Measurements from ENCODE around the gene DLGAP3.
"Not testable (repeated sequence)": the region's sequence is repeated elsewhere in the genome, so short reads cannot be mapped to it uniquely, and the experiment has no call there.

Gene DLGAP3

GRCh38 chr1:34929497-34929852 lies at the start of gene DLGAP3:
Gene DLGAP3 (minus strand): TSS chr1:34929650. CDS start chr1:34905383, 24,267 bp downstream.
- peak; percentile 52 for DNase-seq

DNA sequence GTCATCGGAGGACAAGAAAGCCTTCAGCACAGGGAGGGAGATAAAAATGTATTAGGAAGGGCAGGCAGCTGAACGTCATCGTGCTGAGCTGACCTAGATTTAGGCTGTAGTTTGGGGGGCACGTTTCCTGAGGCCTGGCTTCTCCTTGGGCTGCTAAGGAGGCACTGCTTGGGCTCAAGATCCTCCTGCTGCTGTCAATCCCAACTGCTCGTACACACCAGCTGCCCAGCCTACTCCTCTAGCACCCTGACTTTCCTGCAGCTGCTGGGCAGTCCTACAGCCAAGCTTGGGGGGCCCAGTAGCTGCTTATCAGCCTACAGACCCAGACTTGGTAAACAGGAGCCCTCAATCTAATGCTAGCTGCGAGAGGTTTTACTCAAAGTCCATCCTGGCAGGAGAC lies 49.5 kb upstream of the DLGAP3 start:
- no peak for DNase-seq

DNA sequence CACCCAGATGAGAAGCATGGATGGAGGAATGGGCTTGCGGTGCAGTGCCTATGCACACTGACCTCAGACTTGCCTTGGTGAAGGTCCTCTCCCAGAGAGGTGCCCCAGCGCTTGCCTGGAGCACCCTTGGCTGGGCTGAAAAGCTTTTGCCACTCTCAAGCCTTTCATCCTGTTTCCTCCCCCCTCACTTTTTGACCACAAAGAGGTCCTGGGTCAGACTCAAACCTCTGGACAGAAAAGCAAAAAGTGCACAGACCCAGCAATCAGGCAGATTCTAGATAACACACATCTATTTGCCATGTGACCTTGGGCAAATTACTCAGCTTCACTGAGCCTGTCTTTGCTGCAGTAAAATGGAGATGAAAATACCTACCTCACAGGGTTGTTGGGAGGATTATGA lies 48.4 kb upstream of the DLGAP3 start:
- no peak for DNase-seq

- DNase-seq = no peak
Observed at GRCh38 chr1:34977210-34977471, 47.7 kb upstream of the DLGAP3 start.

DNA sequence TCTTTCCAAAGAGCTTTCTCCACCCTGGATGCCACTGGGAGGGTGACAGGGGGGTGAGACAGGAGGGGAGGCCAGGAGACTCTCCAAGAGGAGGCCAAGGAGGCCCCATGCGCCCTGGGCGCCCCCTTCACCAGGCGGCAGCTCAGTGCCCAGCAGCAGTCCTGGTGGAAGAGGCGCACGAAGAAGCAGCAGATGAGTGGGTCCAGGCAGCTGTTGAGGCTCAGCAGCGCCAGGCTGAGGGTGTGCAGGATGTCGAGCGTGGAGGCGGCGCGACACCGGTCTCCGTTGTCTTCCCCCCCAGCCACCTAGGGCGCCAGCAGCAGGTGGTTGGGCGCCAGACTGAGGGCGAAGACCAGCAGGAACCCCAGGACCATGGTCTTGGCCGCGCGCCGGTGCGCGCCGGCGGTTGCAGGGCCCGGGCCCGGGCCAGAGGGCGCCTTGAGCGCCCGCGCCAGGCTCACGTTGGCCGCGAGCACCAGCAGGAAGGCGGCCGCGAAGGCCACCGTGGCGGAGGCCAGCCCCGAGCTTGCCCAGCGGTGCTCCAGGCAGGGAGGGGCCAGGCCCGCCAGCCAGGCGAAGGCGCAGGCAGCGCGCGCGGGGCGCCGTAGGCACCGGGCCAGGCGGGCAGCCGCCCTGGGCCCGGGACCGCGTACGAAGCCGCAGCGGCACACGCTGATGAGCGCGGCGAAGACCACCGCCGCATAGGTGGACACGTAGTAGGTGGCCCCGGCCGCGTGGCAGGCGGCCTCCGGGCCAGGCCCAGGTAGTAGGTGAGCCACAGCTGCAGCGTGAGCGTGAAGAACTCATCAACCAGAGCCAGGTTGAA lies 47.1 kb upstream of the DLGAP3 start:
- no peak for DNase-seq

DNA sequence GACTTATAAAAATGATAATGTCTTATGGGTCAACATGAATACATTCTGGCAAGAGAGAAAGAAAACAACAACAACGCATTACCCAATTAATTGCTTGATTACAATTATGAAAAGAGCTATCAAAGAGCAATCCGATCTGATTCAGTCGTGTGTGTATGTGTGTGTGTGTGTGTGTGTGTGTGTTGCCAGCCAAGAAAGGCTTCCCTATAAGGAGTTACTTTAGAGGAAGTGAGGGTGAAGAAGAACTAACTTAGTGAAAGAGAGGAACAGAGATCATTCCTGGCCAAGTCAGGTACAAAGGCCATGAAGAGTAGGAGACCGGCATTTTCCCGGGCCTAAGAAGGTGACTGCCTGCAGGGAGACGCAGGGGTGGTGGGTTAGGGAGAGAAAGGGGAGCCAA lies 46.3 kb upstream of the DLGAP3 start:
- no peak for DNase-seq

DNA sequence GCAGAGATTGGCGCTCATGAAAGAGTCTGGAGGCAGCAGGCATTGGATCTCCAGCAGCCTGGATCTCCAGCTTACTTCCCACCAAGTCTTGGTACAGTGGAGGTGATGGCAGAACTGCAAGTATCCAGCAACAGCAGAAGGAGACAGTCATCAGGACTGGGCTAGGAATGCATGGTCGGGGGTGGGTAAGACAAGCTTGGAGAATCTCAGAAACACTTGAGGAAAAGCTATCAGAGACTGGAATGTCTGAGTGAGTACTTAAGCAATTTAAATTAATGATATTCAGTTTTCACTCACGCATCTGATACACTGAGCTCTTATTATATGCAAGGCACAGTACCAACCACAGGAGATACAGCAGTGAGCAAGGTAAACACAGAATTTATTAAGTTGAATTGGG lies 45.9 kb upstream of the DLGAP3 start:
- no peak for DNase-seq

DNA sequence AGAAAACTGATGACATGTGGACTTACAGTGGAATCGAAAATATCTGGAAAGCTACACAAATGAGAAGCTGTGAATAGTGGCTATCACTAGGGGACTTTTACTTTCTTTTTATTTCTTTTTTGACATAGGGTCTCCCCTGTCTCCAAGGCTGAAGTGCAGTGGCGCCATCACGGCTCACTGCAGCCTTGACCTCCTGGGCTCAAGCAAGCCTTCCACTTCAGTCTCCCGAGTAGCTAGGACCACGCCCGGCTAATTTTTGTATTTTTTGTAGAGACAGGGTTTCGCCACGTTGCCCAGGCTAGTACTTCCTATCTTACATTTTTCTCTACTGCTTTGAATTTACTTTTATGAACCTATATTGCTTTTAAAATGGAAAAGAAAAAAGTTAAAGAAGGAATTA lies 45.2 kb upstream of the DLGAP3 start:
- no peak for DNase-seq

GRCh38 chr1:34973326-34973725 lies 43.9 kb upstream of the DLGAP3 start:
- no peak for DNase-seq

DNA sequence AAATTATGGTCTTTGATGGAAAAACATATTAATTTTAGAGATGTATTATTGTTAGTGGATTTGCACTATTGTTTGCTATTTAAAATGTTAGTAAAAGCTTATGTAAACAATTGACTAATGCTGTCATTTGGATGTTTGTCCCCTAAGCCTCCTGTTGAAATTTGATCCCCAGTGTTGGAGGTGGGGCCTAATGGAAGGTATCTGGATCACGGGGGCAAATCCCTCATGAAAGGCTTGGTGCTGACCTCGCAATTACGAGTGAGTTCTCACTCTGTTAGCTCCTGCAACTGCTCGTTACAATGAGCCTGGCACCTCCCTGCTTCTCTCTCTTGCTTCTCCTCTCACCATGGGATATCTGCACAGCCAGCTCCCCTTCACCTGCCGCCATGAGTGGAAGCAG lies 41.4 kb upstream of the DLGAP3 start:
- DNase-seq = peak; percentile 1

GRCh38 chr1:34970220-34970735 lies 40.8 kb upstream of the DLGAP3 start:
- DNase-seq = no peak

DNA sequence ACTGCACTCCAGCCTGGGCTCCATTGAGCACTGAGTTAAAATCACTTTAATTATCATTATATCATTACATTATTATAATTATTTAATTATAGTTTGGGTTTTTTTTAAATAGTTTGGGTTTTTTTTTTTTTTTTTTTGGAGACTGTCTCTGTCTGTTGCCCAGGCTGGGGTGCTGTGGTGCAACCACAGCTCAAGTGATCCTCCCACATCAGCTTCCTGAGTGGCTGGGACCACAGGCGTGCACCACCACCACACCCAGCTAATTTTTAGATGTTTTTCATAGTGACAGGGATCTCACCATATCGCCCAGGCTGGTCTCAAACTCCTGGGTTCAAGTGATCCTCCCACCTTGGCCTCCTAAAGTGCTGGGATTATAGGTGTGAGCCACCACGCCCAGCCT lies 38.8 kb upstream of the DLGAP3 start:
- not testable (repeated sequence) for DNase-seq

DNA sequence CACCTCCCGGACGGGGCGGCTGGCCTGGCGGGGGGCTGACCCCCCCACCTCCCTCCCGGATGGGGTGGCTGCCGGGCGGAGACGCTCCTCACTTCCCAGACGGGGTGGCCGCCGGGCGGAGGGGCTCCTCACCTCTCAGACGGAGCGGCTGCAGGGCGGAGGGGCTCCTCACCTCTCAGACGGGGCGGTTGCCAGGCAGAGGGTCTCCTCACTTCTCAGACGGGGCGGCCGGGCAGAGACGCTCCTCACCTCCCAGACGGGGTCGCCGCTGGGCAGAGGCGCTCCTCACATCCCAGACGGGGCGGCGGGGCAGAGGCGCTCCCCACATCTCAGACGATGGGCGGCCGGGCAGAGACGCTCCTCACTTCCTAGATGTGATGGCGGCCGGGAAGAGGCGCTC lies 38.2 kb upstream of the DLGAP3 start:
- DNase-seq = not testable (repeated sequence)

GRCh38 chr1:34965597-34965996 lies 36.1 kb upstream of the DLGAP3 start:
- no peak for DNase-seq

- no peak for DNase-seq
Observed at GRCh38 chr1:34950428-34950827, 21.0 kb upstream of the DLGAP3 start.

GRCh38 chr1:34948739-34949138 lies 19.3 kb upstream of the DLGAP3 start:
- DNase-seq = not testable (repeated sequence)

DNA sequence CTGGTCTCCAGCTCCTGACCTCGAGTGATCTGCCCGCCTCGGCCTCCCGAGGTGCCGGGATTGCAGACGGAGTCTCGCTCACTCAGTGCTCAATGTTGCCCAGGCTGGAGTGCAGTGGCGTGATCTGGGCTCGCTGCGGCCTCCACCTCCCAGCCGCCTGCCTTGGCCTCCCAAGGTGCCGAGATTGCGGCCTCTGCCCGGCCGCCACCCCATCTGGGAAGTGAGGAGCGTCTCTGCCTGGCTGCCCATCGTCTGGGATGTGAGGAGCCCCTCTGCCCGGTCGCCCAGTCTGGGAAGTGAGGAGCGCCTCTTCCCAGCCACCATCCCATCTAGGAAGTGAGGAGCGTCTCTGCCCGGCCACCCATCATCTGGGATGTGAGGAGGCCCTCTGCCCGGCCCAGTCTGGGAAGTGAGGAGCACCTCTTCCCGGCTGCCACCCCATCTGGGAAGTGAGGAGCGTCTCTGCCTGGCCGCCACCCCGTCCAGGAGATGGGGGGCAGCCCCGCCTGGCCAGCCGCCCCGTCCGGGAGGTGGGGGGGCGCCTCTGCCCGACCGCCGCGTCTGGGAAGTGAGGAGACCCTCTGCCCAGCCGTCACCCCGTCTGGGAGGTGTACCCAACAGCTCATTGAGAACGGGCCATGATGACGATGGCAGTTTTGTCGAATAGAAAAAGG lies 18.3 kb upstream of the DLGAP3 start:
- DNase-seq = not testable (repeated sequence)

GRCh38 chr1:34946211-34946610 lies 16.8 kb upstream of the DLGAP3 start:
- DNase-seq = no peak

GRCh38 chr1:34941798-34942197 lies 12.3 kb upstream of the DLGAP3 start:
- not testable (repeated sequence) for DNase-seq

DNA sequence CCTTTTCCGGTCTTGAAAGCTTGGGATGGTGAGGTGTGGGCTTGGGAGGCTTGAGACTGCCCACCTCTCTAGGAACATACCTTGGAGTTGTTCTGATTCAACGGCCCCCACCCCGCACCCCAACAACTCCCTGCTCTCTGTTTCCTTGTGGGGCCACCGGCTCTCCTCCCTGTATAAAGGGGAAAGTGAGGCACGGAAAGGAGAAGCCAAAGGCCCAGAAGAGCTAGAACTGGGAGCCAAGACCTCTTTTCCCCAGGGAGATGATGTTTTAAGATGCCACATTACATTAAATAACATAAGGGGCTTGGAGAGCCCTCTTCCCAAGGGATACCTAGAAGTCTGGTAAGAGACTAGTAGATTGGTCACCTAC lies 1.2 kb upstream of the DLGAP3 start:
- DNase-seq = no peak

DNA sequence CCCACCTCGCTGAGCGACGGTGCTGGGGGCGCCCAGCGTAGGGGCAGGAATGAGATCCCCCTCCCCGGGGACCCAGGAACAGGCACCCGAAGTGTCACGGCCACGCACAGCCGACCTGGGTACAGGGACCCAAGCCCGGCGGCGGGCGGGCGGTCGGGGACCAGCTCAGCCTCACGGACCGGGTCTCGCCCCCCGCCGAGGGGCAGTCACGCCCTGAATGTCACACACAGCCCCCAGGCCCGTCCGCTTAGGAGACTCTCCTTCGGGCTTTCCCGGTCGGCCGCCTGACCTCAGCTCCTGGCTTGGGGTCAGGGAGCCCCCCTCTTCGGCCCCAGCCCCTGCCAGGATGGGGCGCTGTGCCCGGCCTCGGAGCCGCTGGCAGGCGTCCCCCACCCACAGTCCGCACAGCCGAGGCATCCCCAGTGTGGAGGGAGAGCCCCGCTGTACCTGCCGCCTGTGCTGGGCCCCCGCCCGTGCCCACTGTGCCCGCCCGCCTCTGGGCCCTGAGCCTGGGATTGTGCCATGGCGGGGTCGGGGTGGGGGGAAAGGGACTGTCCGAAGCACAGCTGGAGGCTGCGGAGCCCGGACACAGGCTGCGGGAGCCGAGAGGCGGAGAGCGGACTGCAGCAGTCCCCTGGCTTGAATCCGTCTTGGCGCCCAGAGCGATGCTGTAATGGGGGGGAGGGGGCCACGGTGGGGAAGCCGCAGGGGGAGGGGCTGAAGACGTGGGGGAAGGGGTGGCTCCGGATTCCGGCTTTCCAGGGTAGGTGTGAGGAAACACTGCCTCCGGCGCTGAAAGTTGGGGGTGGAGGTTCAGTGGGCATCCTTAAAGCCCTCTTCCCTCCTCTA lies 627 bp upstream of the DLGAP3 start:
- DNase-seq = no peak

DNA sequence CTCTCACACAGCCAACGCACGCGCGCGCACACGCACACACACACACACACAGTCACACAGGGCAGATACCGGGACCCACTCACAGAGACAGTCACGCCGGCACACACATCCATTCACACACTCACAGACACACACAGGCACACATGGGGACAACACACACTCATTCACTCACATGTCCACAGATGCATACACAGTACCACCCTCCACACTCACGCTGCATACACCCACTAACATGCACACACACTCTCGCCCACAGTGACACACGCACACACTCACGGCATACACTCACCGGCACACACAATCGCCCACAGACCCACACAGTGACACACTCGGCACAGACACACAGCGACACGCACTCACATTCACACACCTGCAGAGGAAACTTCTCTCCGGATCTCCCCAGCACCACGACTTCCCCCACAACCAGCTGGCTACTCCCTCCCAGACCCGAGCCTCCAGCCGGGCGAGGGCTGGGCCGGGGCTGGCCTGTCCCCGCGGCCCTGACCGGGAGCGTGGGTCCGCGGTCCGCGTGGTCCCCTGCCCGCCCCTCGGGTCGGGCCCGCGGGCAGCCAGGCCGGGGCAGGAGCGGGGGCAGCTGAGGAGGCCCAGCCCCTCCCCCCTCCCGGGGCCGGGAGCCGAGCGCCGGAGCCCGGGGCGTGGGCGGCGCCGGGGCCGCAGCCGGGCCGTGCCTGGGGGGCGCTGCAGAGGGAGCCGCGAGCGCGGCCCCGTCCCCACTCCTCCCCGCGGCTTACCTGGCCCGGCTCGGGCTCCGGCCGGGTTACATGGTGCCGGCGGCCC lies 552 bp downstream of the DLGAP3 start:
- DNase-seq = no peak
